PFSK-1 (cell line): ENCODE data around the gene MYO1E.

ENCODE experiments used
- POLR2AphosphoS5 ChIP-seq: IDR thresholded peaks from 2 replicates; pipeline ENCODE4 v1.6.1; 2012; ENCODE audit warnings: low read depth, mild to moderate bottlenecking, control low read depth, low read length, moderate library complexity
- SIN3A ChIP-seq: IDR thresholded peaks from 2 replicates; pipeline ENCODE4 v1.6.1; 2012; ENCODE audit warnings: mild to moderate bottlenecking, low read length, moderate library complexity, borderline replicate concordance; ENCODE audit not compliant: insufficient read depth
- TAF1 ChIP-seq: IDR thresholded peaks from 2 replicates; pipeline ENCODE4 v1.6.1; 2012; ENCODE audit warnings: low read length, control low read depth, borderline replicate concordance; ENCODE audit not compliant: insufficient read depth

DNA sequence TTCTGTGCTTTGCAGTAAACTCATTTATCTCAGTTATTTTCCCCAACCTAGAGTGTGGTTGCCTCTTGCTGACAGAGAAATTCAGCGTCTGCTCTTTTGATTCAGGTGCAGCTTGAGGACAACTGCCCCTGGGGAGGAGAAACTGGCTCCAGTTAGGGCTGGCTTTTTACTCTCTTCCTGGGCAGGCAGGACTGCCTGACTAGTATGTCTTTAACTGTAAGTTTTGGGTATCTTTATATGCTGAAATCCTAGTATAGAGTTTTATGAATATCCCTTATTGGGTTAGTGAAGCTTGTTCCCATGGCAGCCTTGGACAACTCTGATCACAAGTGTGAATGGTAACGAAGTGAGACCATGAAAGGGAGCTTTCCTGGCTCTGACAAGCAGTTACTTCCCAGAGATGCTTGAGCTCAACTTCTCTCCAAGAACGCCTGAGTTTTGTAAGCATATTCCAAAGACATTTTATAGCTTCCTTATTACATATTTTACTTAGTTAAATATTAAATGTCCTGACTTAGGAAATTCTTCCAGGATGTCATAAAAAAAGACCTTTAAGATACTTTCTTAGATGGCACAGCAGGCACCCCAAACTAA lies 240.6 kb downstream of the MYO1E start:
- no peak for TF ChIP-seq TAF1
- no peak for TF ChIP-seq POLR2AphosphoS5
- no peak for TF ChIP-seq SIN3A
